Gastroesophageal sphincter (tissue), 3 donors: Measurements from ENCODE around the gene MSN.

Experiments
- CTCF ChIP-seq, 4 experiments: fragments of 200-600 bp in 2 of 4; fragments of 450-650 bp in 2 of 4; sonication (generic) in 1 of 4; IDR thresholded peaks; one replicate each; pipeline ENCODE4 v1.5.1; 2017 to 2019; ENCODE audit warnings: antibody characterized with exemption in 4 of 4, mild to moderate bottlenecking in 2 of 4, moderate library complexity in 2 of 4
- EP300 ChIP-seq: sonication (generic); formaldehyde crosslinking; IDR thresholded peaks from one replicate; pipeline ENCODE4 v1.6.1; 2017; ENCODE audit warnings: antibody characterized with exemption, mild to moderate bottlenecking
- POLR2A ChIP-seq, 2 donors: fragments of 450-650 bp; IDR thresholded peaks; one replicate each; pipeline ENCODE4 v1.6.1; 2017; ENCODE audit warnings: antibody characterized with exemption in 2 of 2, mild to moderate bottlenecking in 2 of 2, moderate library complexity in 1 of 2
- POLR2AphosphoS5 ChIP-seq: sonication (generic); formaldehyde crosslinking; IDR thresholded peaks from one replicate; pipeline ENCODE4 v1.6.1; 2017; ENCODE audit warnings: antibody characterized with exemption

GRCh38 chrX:65657659-65658058 lies 9.8 kb upstream of the MSN start:
- TF ChIP-seq POLR2A (IDR thresholded peaks at IDR 0.05) (no peak), CTCF (IDR thresholded peaks at IDR 0.05) (no peak), POLR2AphosphoS5 (no peak), EP300 (no peak)
